GM12864 (cell line): Measurements from ENCODE around the gene SLC39A6.
"Not testable (repeated sequence)": the region's sequence is repeated elsewhere in the genome, so short reads cannot be mapped to it uniquely, and the experiment has no call there.

ENCODE experiments used
- DNase-seq: peaks from one replicate; pipeline ENCODE4 v3.0.0-alpha.2; 2011; ENCODE audit warnings: low read depth
- H3K4me3 ChIP-seq: 2 replicates; pipeline ENCODE4 v1.5.1; 2011; ENCODE audit warnings: mild to moderate bottlenecking, low read depth, low read length, control low read depth
- TF ChIP-seq, protein P1 (sequence below): IDR thresholded peaks from 2 replicates; pipeline ENCODE4 v1.5.1; 2011; ENCODE audit warnings: low read depth, mild to moderate bottlenecking, moderate library complexity, low read length, control low read depth, inconsistent platforms; ENCODE audit errors: missing control alignments

SLC39A6 gene

GRCh38 chr18:36101943-36102342, 27.2 kb downstream of the SLC39A6 start:
- TF ChIP-seq, protein P1, sequence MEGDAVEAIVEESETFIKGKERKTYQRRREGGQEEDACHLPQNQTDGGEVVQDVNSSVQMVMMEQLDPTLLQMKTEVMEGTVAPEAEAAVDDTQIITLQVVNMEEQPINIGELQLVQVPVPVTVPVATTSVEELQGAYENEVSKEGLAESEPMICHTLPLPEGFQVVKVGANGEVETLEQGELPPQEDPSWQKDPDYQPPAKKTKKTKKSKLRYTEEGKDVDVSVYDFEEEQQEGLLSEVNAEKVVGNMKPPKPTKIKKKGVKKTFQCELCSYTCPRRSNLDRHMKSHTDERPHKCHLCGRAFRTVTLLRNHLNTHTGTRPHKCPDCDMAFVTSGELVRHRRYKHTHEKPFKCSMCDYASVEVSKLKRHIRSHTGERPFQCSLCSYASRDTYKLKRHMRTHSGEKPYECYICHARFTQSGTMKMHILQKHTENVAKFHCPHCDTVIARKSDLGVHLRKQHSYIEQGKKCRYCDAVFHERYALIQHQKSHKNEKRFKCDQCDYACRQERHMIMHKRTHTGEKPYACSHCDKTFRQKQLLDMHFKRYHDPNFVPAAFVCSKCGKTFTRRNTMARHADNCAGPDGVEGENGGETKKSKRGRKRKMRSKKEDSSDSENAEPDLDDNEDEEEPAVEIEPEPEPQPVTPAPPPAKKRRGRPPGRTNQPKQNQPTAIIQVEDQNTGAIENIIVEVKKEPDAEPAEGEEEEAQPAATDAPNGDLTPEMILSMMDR, result no peak
- no peak overlapping the region for H3K4me3 ChIP-seq
- no peak for DNase-seq

- H3K4me3 ChIP-seq, result no peak overlapping the region
- DNase-seq, result no peak
- TF ChIP-seq, protein P1, result no peak
These were observed 29.8 kb downstream of the SLC39A6 start for GRCh38 chr18:36099311-36099710.

DNA sequence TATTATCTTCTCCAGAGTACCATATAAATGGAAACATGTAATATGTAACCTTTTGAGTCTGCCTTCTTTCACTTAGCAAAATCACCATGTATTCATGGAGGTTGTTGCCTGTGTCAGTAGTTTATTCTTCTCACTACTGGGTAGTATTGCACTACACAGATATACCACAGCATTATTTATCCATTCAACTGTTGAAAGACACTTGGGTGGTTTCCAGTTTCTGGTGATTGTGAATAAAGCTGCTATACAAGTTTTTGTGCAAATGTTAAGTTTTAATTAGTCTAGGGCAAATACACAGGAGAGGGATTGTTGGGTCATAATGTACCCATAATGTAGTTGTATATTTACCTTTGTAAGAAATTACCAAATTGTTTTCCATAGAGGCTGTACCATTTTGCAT, 32.2 kb downstream of the SLC39A6 start:
- TF ChIP-seq, protein P1, result no peak
- H3K4me3 ChIP-seq, result no peak overlapping the region
- no peak for DNase-seq

DNA sequence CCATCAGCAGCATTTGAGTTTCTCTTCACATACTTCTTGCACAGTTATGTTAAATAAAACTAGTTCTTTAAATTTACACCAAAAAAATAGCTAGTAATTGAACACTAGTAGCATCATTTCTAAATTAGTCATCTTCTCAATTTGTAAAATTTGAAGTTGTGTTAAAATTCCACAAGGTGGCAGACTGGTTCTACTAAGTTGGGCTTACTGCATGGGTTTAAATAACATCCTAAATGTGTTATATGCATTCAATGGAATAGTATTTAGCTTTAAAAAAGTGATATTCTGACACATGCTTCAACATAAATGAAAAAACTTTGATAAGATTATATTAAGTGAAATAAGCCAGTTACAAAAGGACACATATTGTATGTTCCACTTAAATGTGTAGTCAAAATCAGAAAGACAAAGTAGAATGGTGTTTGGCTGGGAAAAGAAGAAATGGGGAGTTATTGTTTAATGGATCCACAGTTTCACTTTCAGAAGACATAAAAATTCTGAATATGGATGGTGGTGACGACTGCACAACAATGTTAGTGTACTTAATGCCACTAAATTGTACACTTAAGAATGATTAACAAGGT, 33.1 kb downstream of the SLC39A6 start:
- H3K4me3 ChIP-seq, result no peak overlapping the region
- TF ChIP-seq, protein P1, result peak; percentile 28
- DNase-seq, result peak; percentile 40

DNA sequence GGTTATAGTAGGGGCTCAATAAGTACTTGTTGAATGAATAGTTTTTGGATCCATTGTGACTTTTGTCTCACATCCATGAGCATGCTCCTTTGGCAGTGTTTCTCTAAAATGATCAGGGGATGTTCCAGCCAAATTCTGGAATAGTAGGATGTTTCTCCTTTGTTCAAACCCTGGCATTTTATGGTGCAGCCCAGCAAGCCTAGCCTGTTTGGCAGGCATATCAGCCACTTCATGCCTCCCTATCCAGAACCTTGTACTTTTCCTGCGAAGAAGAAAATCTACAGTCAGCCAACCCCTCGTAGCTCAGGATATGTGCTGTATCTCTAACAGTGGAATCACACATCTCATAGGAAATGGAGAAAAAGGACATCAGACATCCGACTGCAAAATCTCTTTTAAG, 34.7 kb downstream of the SLC39A6 start:
- TF ChIP-seq, protein P1, result no peak
- no peak overlapping the region for H3K4me3 ChIP-seq
- DNase-seq, result no peak

DNA sequence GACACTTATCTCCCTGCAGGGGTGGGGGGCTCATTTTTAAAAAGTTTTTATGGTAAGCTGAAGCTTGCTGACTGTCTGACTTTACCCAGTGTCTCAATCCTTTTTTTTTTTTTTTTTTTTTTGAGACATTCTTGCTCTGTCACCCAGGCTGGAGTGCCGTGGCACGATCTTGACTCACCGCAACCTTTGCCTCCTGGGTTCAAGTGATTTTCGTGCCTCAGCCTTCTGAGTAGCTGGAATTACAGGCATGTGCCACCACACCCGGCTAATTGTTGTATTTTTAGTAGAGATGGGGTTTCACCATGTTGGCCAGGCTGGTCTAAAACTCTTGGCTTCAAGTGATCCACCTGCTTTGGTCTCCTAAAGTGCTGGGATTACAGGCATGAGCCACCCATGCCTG, 37.0 kb downstream of the SLC39A6 start:
- not testable (repeated sequence) for H3K4me3 ChIP-seq, DNase-seq

- TF ChIP-seq, protein P1, result no peak
- H3K4me3 ChIP-seq, result no peak overlapping the region
- no peak for DNase-seq
These were observed 40.1 kb downstream of the SLC39A6 start for GRCh38 chr18:36089001-36089400.
